Peyer's patch (tissue), 4 donors: ENCODE results near the gene TUBA3E.
"Not testable (repeated sequence)": the region's sequence is repeated elsewhere in the genome, so short reads cannot be mapped to it uniquely, and the experiment has no call there.

Source experiments
- POLR2A ChIP-seq, 2 donors: fragments of 450-650 bp; IDR thresholded peaks; one replicate each; pipeline ENCODE4 v1.5.1; 2017; ENCODE audit warnings: antibody characterized with exemption in 2 of 2, mild to moderate bottlenecking in 2 of 2, moderate library complexity in 2 of 2
- TF ChIP-seq, protein P1 (sequence below), 6 experiments: fragments of 450-650 bp in 4 of 6; fragments of 200-600 bp in 2 of 6; sonication (generic) in 1 of 6; IDR thresholded peaks; one replicate each; pipeline ENCODE4 v1.5.1; 2017 to 2019; ENCODE audit warnings: antibody characterized with exemption in 6 of 6, mild to moderate bottlenecking in 3 of 6, moderate library complexity in 1 of 6

DNA sequence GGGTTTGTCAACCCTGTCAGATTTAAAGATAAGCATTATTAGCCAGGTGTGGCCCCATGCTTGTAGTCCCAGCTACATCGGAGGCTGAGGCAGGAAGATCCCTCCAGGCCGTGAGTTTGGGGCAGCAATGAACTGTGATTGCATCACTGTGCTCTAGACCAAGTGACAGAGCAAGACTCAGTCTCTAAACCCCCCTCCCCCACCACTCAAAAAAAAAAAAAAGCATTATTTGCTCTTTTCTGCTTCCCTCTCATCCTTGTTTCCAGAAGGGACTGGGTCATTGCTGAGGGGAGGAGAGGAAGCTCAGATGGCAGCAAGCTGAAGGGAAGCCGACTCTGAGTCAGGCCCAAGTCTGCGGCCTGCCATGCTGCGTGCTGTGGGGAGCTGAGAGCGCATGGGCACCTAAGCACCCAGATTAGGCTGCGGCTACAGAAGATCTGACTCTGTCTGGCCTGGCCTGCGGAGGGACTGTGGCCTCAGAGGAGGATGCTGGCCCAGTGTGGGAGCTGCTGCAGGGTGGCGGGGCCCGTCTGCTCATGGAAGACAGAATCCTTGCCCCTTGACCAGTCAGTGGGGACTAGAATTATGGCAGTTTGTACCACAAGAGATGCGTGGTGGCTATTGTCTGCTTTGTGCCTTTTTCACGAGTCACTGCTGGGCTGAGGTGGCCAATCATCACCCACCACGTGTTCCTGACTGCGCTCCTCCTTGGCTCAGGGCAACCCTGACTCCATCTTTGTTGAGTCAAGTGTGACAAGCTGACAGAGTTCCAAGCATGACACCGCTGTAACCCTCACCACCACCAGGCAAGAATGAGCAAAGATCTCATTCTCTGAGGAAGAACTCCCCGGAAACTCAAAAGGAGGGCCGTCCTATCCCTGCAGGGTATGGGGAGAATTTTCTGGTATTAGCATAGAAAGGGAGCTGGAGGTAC lies 10.1 kb downstream of the TUBA3E start:
- TF ChIP-seq, protein P1, sequence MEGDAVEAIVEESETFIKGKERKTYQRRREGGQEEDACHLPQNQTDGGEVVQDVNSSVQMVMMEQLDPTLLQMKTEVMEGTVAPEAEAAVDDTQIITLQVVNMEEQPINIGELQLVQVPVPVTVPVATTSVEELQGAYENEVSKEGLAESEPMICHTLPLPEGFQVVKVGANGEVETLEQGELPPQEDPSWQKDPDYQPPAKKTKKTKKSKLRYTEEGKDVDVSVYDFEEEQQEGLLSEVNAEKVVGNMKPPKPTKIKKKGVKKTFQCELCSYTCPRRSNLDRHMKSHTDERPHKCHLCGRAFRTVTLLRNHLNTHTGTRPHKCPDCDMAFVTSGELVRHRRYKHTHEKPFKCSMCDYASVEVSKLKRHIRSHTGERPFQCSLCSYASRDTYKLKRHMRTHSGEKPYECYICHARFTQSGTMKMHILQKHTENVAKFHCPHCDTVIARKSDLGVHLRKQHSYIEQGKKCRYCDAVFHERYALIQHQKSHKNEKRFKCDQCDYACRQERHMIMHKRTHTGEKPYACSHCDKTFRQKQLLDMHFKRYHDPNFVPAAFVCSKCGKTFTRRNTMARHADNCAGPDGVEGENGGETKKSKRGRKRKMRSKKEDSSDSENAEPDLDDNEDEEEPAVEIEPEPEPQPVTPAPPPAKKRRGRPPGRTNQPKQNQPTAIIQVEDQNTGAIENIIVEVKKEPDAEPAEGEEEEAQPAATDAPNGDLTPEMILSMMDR (IDR thresholded peaks at IDR 0.05), result not testable (repeated sequence)
- TF ChIP-seq POLR2A (IDR thresholded peaks at IDR 0.05), result not testable (repeated sequence)
